HTERT RPE-1 (cell line): ENCODE measurements around the gene LAMC1.
"Not testable (repeated sequence)": the region's sequence is repeated elsewhere in the genome, so short reads cannot be mapped to it uniquely, and the experiment has no call there.

Source experiments
- in situ Hi-C: fragments of 300-500 bp; cut with MboI; formaldehyde crosslinking; loops from 4 replicates; pipeline ENCODE4 v1.14.3; 2020; ENCODE audit warnings: low sequenced_read_pairs

The LAMC1 gene

DNA sequence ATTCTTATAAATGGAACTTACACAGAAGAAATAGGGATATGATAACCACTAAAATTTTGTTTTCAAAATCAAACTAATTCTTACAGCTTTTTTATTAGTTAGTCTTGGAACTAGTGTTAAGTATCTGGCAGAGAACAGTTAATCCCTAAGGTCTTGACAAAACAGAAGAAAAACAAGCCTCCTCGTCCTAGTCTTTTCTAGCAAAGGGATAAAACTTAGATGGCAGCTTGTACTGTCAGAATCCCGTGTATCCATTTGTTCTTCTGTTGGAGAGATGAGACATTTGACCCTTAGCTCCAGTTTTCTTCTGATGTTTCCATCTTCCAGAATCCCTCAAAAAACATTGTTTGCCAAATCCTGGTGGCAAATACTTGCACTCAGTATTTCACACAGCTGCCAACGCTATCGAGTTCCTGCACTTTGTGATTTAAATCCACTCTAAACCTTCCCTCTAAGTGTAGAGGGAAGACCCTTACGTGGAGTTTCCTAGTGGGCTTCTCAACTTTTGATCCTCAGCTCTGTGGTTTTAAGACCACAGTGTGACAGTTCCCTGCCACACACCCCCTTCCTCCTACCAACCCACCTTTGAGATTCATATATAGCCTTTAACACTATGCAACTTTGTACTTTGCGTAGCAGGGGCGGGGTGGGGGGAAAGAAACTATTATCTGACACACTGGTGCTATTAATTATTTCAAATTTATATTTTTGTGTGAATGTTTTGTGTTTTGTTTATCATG is 120.5 kb downstream of the LAMC1 start:
- in situ Hi-C loops, result no loop called here

DNA sequence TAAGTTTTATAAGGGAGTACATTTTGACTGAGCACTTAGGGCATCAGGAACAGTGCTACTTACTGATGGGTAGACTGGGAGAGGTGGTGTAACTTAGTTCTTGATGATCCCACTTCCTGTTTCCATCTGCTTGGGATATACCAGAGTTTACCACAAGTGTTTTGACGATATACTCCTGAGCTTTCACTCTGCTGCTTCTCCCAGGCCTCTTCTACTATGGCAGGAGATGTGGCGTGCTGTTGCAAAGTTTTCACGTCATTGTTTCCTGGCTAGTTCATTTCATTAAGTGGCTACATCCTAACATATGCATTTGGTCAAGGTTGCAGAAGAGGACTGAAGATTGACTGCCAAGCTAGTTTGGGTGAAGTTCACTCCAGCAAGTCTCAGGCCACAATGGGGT is 121.5 kb downstream of the LAMC1 start:
- in situ Hi-C loops, result no loop called here

DNA sequence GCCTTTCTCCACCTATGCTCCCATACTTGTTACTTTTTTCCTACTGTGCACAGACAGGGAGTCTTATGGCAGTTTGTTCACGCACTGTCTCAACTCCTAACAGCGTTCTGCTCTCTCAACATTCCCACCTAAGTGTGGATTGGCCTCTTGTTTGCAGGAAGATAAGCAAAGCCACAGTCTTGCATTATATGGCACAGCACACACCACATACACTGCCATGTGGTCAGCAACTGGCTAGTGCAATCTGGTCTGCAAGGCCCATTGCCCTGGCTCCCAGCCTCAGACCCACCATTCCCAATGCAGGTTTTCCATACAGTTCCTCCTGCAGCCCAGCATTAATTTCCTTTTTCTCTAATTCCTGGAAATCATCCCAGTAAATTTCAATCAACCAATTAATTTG is 124.5 kb downstream of the LAMC1 start:
- in situ Hi-C loops, result no loop called here

DNA sequence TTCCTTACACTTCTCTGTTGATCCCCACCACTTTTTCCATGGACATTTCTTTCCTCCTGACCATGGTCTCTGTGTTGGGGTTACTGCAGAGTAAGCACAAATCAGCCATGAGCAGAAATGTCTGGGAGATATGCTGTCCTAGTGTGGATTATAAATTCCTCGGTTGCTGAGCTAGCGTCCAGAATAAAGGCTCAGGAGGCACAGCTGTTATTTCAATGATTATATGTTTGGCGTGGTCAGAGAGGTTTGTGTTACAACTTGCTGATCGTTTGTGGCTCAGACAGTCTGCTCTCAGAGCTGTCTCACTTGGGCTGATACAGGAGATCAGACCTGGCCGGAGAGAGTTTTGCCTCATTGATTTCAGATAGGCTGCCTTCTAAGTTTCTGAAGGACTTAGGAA is 125.4 kb downstream of the LAMC1 start:
- in situ Hi-C loops, result no loop called here

DNA sequence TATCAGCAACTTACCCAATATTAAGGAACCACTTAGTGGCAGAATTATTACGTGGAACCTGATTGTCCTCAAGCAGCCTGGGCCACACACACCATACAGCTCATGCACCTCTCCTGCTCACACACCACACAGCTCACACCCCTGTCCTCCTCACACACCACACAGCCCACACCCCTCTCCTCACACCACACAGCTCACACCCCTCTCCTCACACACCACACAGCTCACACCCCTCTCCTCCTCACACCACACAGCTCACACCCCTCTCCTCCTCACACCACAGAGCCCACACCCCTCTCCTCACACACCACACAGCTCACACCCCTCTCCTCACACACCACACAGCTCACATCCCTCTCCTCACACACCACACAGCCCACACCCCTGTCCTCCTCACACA is 126.1 kb downstream of the LAMC1 start:
- in situ Hi-C loops, result no loop called here

DNA sequence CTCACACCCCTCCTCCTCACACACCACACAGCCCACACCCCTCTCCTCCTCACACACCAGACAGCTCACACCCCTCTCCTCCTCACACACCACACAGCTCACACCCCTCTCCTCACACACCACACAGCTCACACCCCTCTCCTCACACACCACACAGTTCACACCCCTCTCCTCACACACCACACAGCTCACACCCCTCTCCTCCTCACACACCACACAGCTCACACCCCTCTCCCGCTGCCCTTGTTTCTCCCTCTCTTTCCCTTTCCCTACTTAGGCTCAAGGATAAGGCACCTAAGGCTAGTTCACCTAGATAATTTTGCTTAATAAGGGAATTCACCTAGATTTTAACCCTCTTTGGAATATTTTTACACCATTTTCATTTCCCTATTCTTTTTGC is 126.8 kb downstream of the LAMC1 start:
- in situ Hi-C loops, result not testable (repeated sequence)

DNA sequence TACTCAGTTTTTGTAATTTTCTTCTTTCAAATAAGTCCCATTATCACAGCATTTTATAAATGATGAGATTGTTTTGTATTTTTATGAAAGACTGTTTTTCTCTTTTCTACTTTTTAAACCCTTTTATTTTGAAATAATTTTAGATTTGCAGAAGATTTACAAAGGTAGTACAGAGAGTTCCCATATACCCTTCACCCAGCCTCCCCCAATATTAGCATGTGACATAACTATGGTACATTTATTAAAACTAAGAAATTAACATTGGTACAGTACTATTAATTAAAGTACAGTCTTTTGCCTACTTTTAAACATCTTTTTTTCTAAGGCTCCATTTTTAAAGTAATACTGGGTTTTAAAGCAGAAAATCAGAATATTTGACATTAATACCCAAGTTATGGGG is 127.2 kb downstream of the LAMC1 start:
- in situ Hi-C loops, result no loop called here

DNA sequence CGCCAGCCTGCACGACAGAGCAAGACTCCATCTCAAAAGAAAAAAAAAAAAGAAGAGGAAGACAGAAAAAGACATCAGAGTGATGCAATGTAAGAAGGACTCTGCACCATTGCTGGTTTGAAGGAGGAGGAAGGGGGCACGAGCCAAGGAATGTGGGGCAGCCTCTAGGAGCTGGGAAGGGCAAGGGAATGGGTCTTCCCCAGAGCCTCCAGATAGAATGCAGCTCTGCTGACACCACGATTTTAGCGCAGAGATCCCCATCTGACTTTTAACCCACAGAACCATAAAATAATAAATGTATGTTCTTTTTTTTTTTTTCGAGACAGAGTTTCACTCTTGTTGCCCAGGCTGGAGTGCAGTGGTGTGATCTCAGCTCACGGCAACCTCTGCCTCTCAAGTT is 129.0 kb downstream of the LAMC1 start:
- in situ Hi-C loops, result no loop called here

DNA sequence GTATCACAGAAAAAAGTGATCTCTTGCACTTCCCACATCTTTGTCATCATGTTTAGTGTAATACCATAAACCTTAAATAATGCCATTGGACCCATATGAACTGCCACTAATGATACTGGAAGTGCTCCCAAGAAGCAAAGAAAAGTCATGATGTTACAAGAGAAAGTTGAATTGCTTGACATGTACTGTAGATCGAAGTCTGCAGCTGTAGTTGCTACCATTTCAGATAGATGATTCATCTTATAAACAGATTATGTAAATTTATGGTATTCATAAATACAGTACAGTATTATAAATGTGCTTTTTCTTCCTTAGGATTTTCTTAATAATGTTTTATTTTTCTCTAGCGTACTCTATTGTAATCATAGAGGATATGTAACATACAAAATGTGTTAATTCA is 132.7 kb downstream of the LAMC1 start:
- in situ Hi-C loops, result no loop called here

DNA sequence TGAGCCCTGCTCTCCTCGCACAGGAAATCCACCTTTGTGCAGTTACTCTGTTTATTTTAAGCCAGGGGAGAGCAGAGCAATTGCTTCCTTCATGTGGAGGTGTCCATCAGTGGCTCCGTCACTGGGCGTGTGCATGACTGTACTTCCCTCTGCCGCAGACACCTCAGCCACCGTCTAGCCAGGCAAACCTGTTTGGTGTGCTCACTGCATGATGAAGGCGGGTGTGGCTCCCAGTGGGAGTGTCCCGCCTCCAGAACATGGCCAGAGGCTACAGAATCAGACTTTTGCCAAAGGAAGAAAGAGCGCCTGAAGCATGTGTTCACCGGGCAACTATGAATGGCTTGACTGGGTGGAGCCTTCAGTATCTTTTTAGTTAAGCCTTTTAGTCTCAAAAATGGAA is 136.7 kb downstream of the LAMC1 start:
- in situ Hi-C loops, result no loop called here

DNA sequence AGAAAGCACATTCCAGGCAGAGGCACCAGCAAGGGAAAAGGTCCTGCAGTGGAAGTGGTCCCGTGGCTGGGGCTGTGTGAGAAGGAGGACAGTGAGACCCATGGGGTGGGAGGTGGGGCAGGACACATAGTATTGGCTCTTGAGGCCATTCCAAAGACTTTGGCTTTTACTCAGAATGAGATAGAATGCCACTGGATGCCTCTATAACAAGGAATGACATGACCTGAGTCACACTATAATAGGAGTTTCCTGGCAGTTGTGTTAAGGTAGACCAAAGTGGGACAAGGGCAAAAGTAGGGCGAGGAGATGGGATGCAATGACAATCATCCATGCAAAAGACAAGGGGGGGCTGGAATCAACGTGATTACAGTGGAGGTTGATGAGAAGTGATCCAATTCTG is 138.2 kb downstream of the LAMC1 start:
- in situ Hi-C loops, result no loop called here

DNA sequence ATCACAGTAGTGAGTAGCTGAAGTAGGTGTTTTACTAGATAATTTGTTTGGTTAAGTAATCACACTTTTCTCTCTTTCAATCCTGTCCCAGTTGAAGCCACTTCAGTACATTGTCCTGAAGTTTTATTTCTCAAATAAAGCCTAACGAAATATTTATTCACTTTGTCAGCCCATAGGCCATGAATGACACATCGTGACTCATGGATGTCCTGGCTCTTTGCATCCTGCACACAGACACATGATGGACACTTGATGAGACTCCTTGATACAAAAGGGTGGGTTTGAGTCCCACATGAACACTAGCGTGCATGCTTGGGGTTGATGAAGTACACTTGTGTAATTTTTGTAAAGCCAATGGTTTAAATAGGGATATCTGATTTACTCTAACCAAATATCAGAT is 140.1 kb downstream of the LAMC1 start:
- in situ Hi-C loops, result no loop called here

DNA sequence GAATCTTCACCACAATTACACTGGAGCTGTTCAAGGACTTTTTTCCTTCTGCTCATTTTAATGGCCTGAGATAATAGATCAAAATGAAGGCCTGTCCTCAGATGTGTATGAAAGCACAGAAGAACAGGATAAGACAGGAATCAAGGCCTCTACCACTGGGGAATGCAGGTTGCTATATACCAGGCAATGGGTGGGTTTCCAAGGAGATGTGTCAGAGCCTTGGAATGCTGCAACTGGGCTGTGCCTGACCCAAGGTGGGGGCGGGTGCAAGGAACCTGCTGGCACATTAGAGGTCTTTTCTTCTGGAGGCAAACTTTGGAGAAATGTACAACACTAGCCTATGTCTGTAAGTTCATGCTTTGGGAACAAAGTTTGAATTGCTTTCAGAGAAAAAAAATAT is 141.1 kb downstream of the LAMC1 start:
- in situ Hi-C loops, result no loop called here

DNA sequence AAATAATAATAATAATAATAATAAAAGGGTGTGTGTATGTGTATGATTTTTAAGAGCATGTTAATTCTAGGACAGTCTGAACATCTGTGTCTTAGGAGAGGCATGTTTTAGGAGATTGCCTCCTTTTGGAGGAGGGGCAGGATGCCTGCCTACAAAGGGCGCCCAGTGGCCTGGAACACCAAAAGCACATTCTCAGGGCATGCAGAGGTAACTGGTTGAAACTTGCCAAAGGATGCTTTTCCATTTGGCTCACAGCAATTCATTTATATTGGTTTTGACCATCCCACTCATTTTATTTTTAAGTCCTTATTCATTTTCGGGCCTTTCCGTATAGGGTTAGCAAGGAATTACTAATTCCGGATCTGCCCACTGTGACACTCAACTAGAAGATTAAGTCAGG is 141.7 kb downstream of the LAMC1 start:
- in situ Hi-C loops, result no loop called here

DNA sequence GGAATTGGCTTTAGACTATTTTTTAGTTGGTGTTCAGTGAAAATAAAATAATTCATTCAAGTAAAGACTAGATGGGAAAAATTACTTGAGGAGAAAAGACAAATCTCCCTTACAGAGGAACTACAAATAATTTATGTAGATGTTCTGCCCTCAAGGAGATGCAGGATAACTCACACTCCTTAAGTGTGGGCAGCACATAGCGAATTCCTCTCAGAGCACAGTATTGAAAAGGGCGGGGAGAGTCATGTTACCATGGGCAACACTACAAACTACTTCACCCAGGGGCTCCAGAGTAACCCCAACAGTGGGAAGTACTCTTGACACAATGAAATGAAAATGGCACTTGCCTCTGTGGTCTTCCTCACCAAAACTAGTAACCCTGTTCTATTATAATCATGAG is 142.2 kb downstream of the LAMC1 start:
- in situ Hi-C loops, result no loop called here

DNA sequence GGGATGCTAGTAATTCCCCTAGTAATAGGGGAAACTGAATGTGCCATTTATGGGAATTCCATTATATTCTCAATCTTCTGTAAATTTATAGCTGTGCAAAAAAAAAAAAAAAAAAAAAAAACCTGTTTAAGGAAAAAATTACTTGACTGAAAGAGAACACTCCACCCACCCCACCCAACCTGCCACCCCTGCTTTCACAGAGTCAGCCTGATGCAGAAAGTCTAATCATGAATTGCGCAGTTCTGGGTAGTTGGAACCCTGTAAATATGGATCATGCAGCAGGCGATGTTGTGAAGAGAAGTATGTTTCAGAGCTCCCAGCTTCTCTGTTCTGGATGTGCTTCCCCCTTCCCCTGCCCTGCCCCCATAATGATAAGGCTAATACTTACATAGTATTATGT is 143.2 kb downstream of the LAMC1 start:
- in situ Hi-C loops, result no loop called here

DNA sequence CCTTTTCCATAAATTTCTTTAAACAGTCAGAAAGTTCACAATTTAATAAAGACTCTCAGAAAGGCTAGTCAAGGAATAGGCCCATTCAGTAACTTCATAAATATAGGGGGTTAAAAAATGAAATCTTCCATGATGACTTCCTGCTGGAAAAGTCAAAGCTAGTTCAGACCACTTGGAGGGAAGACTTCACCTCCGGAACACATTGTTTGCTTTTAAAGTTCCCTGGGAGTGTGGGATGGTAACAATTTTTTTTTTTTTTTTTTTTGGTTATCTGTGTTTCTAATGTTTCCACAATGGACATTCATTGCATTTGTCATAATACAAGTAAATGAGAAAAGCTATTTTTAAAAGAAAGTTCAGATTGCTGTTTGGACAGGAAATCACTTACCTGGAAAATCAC is 144.5 kb downstream of the LAMC1 start:
- in situ Hi-C loops, result no loop called here

DNA sequence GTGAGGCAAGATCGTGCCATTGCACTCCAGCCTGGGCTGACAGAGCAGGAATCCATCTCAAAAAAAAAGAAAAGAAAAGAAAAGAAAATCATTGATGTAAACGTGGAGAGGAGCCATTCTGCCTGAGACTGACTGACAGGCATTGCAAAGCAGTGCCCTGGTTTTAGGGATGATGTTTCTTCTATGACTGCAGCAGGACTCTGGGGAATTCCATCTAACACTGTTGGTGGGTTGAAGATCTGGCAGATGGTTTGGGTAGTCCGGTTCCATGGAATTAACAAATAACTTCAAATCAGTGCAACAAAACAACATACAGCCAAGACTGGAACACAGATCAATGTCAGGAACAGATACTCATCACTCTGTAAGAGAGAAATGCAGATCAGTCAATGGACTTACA is 145.1 kb downstream of the LAMC1 start:
- in situ Hi-C loops, result no loop called here

DNA sequence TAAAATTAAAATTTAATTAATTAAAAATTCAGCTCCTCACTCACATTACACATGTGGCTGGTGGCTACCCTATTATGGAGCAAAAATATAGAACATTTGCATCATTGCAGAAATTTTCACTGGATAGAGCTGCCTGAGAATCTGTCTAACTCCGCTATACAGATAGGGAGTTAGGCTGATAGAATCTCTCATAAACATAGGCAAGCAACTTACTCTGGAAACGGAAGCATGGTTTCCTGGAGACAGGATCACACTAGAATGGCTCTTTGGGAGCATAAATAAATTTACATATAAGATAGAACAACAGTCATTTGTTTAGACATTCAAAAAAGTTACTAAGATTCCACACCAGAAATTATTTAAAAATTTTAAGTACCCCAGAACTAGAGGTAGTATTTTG is 150.6 kb downstream of the LAMC1 start:
- in situ Hi-C loops, result no loop called here

DNA sequence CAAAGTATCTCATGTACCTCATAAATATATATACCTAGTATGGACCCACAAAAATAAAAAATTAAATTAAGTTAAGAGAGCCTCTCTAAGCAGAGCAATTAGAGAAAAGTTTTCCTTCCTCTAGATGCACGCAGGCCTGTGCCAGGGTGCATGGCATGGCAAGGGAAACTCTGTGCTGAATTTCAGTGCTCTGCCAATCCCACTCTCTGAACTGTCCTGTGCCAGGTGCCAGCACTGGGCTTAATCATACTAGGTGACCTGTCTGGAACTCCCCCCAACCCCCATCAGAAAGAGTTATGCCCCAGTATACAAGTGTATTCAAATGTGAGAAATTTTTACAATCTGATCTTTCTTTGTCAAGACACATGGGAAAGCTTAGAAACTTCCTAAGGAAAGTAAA is 152.4 kb downstream of the LAMC1 start:
- in situ Hi-C loops, result no loop called here

DNA sequence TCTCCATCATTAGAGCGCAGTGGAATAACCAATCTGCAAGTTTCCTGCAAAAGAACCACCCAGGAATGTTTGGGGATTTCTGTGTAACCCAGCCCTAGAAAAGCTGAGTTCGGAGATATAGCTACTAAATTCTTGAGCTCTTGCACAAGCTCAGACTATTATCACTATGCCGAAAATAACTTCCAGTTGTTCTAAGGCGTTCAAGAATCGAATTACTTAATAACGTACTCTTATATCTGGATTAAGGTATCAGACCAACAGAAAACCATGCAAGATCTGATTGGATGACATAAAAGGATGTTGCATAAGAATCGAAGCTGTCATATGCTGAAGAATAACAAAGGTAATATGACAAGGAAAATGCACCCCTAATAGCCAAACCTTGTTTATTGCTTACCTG is 155.3 kb downstream of the LAMC1 start:
- in situ Hi-C loops, result no loop called here

DNA sequence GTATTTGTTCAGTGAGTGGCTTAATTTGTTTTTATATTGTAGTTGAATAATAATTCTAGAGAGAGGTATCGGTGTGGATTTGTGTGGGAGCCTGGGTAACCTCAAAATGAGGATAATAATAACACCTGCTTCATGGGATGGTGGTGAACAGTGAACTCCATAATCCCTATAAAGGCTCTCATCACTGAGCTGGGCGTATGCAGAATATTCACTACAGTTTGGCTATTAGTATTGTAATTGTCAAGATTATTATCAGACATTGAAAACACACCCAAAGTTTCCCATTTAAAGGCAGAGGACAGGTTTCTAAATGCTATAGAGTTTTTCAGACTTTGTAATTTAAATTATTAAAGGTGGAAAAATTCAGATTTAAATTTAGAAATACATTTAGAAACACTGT is 155.8 kb downstream of the LAMC1 start:
- in situ Hi-C loops, result no loop called here

DNA sequence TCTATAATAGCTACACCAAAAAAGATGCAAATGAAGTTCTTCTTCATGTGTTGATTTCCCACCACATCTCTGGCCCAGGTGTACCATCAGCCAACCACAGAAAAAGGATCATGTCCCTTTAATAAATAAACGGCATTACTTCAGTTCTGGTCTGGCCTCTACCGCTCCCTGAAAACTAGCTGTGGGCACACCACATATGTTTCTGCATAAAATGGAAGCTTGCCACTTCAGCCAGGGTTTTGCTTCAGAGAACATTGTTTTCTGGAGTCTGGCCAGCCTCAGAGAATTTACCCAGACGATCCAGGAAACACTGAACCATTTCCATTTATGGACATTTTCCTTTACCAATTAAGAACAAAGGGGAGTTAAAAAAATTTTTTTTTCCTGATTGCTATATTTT is 157.0 kb downstream of the LAMC1 start:
- in situ Hi-C loops, result no loop called here
